Adrenal gland (tissue), 5 donors: ENCODE data around the gene CERT1.

Experiments used
- CTCF ChIP-seq, 6 experiments: fragments of 450-650 bp in 4 of 6; fragments of 200-600 bp in 2 of 6; sonication (generic) in 1 of 6; IDR thresholded peaks; 1 replicate in 5 of 6; 2 replicates in 1 of 6; pipeline versions ENCODE4 v1.5.1 to v1.8.0; 2016 to 2021; ENCODE audit warnings: antibody characterized with exemption in 6 of 6, mild to moderate bottlenecking in 2 of 6, moderate library complexity in 1 of 6
- POLR2A ChIP-seq, 2 donors: fragments of 450-650 bp; IDR thresholded peaks; one replicate each; pipeline ENCODE4 v1.6.1; 2017; ENCODE audit warnings: antibody characterized with exemption in 2 of 2, mild to moderate bottlenecking in 2 of 2, moderate library complexity in 1 of 2
- donor health status: DM: no; HTN: no; CAD: no.

- TF ChIP-seq CTCF (IDR thresholded peaks at IDR 0.05) (no peak), POLR2A (IDR thresholded peaks at IDR 0.05) (no peak)
These were observed 76.3 kb downstream of the CERT1 start for GRCh38 chr5:75435096-75435495.
